GM12878 (cell line): ENCODE results near the gene COX19. TPM values are rescaled to one million over a fixed set of nuclear protein-coding genes. Genes with fewer than 3 reads are reported as not detected.

Experiments used
- BHLHE40 ChIP-seq, 2 experiments: fragments of 450-650 bp in 1 of 2; IDR thresholded peaks; 2 replicates each; pipeline ENCODE4 v1.6.1; 2011 to 2017; ENCODE audit warnings: low read depth in 2 of 2, borderline replicate concordance in 1 of 2, improper control_type of control experiment in 1 of 2, low read length in 1 of 2, mild to moderate bottlenecking in 1 of 2
- CHD2 ChIP-seq: IDR thresholded peaks from 2 replicates; pipeline ENCODE4 v1.6.1; 2011; ENCODE audit warnings: low read depth, low read length, improper control_type of control experiment, borderline replicate concordance
- CREB1 ChIP-seq: IDR thresholded peaks from 2 replicates; pipeline ENCODE4 v1.6.1; 2012; ENCODE audit warnings: low read depth, mild to moderate bottlenecking, inconsistent platforms
- EP300 ChIP-seq, 2 experiments: fragments of 150-350 bp in 1 of 2; IDR thresholded peaks; 2 replicates each; pipeline ENCODE4 v1.6.1; 2011 to 2012; ENCODE audit warnings: low read depth in 2 of 2, low read length in 2 of 2, borderline replicate concordance in 1 of 2, improper control_type of control experiment in 1 of 2, inconsistent platforms in 1 of 2; ENCODE audit not compliant: control insufficient read depth in 1 of 2
- JUND ChIP-seq: IDR thresholded peaks from 2 replicates; pipeline ENCODE4 v1.6.1; 2012; ENCODE audit warnings: low read depth, mild to moderate bottlenecking, low read length, improper control_type of control experiment, moderate library complexity
- MAX ChIP-seq: IDR thresholded peaks from 2 replicates; pipeline ENCODE4 v1.6.1; 2012; ENCODE audit warnings: low read depth, low read length, improper control_type of control experiment
- MXI1 ChIP-seq: fragments of 150-350 bp; IDR thresholded peaks from 2 replicates; pipeline ENCODE4 v1.6.1; 2011; ENCODE audit warnings: low read depth, mild to moderate bottlenecking, inconsistent platforms, low read length, improper control_type of control experiment
- NFYA ChIP-seq: IDR thresholded peaks from 2 replicates; pipeline ENCODE4 v1.6.1; 2011; ENCODE audit warnings: low read depth, mild to moderate bottlenecking, low read length, improper control_type of control experiment, borderline replicate concordance
- NRF1 ChIP-seq: conservative IDR thresholded peaks from 2 replicates; pipeline ENCODE4 v1.6.1; 2011; ENCODE audit warnings: mild to moderate bottlenecking, low read depth, low read length, improper control_type of control experiment
- PAX5 ChIP-seq: IDR thresholded peaks from 2 replicates; pipeline ENCODE4 v1.6.1; 2011; ENCODE audit warnings: low read depth, low read length, borderline replicate concordance
- POLR2AphosphoS2 ChIP-seq: IDR thresholded peaks from 2 replicates; pipeline ENCODE4 v1.6.1; 2011; ENCODE audit warnings: low read depth, mild to moderate bottlenecking, low read length, improper control_type of control experiment, moderate library complexity
- SP1 ChIP-seq: IDR thresholded peaks from one replicate; pipeline ENCODE4 v1.6.1; 2011; ENCODE audit warnings: low read depth, low read length
- ZNF592 ChIP-seq: fragments of 450-650 bp; IDR thresholded peaks from 2 replicates; pipeline ENCODE4 v1.6.1; 2017; ENCODE audit warnings: mild to moderate bottlenecking, moderate library complexity
- ZNF687 ChIP-seq: fragments of 450-650 bp; IDR thresholded peaks from 2 replicates; pipeline ENCODE4 v1.6.1; 2017; ENCODE audit warnings: mild to moderate bottlenecking, moderate library complexity
- polyA plus RNA-seq, 11 experiments: library from polyadenylated mRNA; depleted of rRNA in 4 of 11; unstranded in 6 of 11; stranded (reverse) in 5 of 11; fragments of >200 nt; fragmentation: Nextera tagmentation in 4 of 11; fragmentation: Illumina TruSeq in 1 of 11; extraction: Ambion mirVana in 4 of 11; extraction: Trizol in 1 of 11; gene quantifications; 1 replicate in 1 of 11; 2 replicates in 10 of 11; pipeline versions ENCODE4 v1.2.1 to v1.2.3, GENCODE V29; 2011 to 2016; ENCODE audit warnings: inconsistent platforms in 2 of 11, missing spikeins in 2 of 11, low read depth in 1 of 11
- total RNA-seq, 4 experiments: library from RNA; depleted of rRNA in 3 of 4; stranded (reverse); fragments of >200 nt in 3 of 4; fragmentation: Illumina TruSeq in 1 of 4; extraction: Trizol in 1 of 4; gene quantifications; 2 replicates each; pipeline versions ENCODE4 v1.2.1 to v1.2.3, GENCODE V29; 2013 to 2021

Gene COX19
- total and polyA plus RNA-seq, 10 of the 15 experiments (the other 5 are each of a cell fraction or from before 2014, with no cell fraction given), result 3.7 to 17.9 (median 10.8) TPM

- TF ChIP-seq EP300 (IDR thresholded peaks at IDR 0.05; ENCODE audit: borderline replicate concordance in 1 of 2, control insufficient read depth in 1 of 2, low read depth in 2 of 2, low read length in 2 of 2), result peak in 1 of 2 experiments; percentile 31; a peak in 1 of 4 replicates
- peak; percentile 80 for TF ChIP-seq ZNF687
- no peak for TF ChIP-seq JUND
- TF ChIP-seq CHD2, result peak; percentile 32; the same call in 1 of the 2 replicates
- peak; percentile 95 for TF ChIP-seq CREB1
- TF ChIP-seq SP1, result peak; percentile 9
- peak; percentile 26 for TF ChIP-seq ZNF592
- 0 out of 2 replicates have a peak, but pooled peaks have one; percentile 26 for TF ChIP-seq MAX
- TF ChIP-seq POLR2AphosphoS2, result 0 out of 2 replicates have a peak, but pooled peaks have one; percentile 19
- no peak for TF ChIP-seq NFYA
- TF ChIP-seq MXI1, result peak; percentile 66
- TF ChIP-seq BHLHE40 (IDR thresholded peaks at IDR 0.05; ENCODE audit: borderline replicate concordance in 1 of 2, low read depth in 2 of 2, low read length in 1 of 2), result peak; percentile 89 to 90
- no peak for TF ChIP-seq NRF1
- 0 out of 2 replicates have a peak, but pooled peaks have one; percentile 40 for TF ChIP-seq PAX5
Observed at GRCh38 chr7:999941-1000935, 24.9 kb upstream of the COX19 start (continued).
